Superior temporal gyrus (tissue), 1 donor: ENCODE measurements around the gene TP53AIP1.

Experiments used
- DNase-seq: peaks from one replicate; pipeline ENCODE4 v3.0.0-alpha.2; 2016; ENCODE audit errors: extremely low spot score

The TP53AIP1 gene

DNA sequence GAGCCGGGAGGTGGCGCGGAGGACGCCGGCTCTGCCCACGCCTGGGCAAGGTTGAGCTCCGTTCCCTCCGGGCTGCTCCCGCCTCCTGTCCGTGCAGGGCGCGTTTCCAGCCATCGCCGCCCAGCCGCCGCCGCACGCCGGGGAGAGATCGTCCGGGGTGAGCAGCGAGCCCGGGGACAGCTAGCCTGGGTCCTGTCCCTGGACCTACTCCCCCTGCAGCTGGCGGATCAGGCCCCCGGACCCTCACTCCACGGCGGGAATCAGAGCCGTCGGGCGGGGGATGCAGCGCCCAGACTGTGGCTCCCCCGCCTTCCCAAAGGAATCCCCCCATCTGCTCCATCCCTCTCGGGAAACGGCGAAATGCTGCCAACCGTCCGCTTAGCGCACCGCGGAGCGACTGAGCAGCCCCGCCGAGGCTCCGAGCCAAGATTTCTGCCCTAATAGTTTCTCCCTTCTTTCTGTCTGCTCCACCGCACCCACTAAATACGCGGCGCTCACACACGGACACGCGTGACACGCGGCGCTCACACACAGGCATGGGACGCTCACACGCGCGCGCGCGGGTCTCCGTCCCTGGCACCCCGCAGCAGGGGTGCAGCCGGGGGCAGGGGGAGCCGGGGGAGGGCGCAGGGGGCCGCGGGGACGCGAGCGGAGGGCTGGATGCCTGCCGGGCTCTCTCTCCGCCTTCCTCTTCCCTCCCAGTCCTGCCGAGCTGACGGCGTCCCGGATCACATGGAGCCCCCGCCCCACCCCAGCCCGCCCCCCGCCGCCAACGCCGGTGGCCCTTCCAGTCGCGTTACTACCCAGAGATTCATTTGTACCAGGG is 51.9 kb downstream of the TP53AIP1 start, which contains the start of gene KCNJ5:
KCNJ5 (plus strand) TSS at position 814 of the 826 bp plus-strand sequence. CDS start 19,918 bp downstream, outside the sequence.
- no peak for DNase-seq

GRCh38 chr11:128890216-128890542 is 52.5 kb downstream of the TP53AIP1 start:
- no peak for DNase-seq

DNA sequence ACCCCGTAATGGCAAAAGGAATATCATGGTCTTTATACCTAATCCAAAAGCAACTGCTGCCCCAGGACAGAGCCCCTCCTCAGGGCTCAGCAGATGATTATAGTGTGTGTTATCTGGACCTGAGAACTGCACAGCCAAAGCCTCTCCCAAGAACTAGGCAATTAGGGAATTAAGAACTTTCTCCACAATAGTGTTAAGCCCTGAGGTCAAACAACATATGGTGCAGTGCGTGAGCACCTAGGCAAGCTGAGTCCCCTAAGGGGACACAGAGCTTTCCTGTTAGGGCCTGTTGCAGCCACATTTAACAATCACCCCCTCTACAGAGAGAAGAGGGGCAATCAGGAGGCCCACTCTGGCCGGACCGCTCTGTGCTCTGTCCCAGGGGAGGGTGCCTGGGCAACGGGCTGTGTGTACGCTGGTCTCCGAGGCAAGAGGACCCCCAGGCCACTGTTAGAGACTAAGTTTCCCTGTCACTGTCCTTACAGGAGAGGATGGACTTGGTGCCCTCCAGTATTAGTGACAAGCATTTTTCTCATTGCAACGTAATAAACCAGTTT is 52.9 kb downstream of the TP53AIP1 start:
- DNase-seq = no peak

DNA sequence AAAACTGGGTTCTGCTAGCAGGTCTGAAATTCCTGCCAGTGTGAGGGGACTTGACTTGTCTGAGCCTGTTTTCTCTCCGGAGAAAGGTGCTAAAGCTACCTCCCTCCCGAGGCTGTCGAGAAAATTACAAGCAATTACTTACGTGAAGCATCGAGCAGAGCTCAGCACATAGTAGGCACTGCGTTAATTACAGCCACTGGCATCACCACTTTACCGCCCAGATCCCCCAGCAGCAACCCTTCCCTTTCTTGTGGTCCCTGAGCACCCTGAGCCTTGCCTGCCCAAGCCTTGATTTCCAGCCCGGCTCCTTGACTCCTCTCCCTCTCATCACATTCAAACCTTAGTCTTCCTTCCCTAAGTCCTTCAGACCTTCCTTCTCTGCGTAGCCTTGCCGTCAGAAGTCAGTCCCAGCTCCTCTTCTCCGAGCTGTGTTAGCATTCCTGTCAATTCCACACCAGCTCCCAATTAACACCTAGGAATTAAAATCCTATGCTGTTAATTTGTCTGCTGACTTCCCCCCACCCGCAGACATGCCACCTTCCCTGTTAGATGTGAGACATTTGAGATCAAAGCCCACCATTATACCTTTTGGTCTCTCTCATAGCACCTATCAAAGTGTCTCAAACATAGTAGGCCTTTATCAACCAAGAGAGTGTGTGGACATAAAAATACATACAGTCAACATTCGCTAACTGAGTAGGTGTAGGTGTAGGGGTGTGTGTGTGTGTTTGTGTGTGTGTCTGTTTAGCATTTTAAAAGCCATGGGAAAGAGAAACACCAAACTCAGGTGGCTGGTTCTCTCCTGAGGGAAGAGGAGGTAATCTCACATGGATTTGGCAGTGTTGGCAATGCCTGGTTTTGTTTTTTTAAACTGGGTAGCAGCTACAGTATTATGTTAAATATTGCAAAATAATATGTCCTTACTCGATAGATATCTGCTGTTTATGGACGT is 54.4 kb downstream of the TP53AIP1 start:
- no peak for DNase-seq

- no peak for DNase-seq
These were observed 56.1 kb downstream of the TP53AIP1 start for GRCh38 chr11:128886406-128887124.
